Gastroesophageal sphincter (tissue), 3 donors: ENCODE data around the gene S100A9.

Experiments used
- CTCF ChIP-seq, 4 experiments: fragments of 200-600 bp in 2 of 4; fragments of 450-650 bp in 2 of 4; sonication (generic) in 1 of 4; IDR thresholded peaks; one replicate each; pipeline ENCODE4 v1.5.1; 2017 to 2019; ENCODE audit warnings: antibody characterized with exemption in 4 of 4, mild to moderate bottlenecking in 2 of 4, moderate library complexity in 2 of 4
- POLR2A ChIP-seq, 2 donors: fragments of 450-650 bp; IDR thresholded peaks; one replicate each; pipeline ENCODE4 v1.6.1; 2017; ENCODE audit warnings: antibody characterized with exemption in 2 of 2, mild to moderate bottlenecking in 2 of 2, moderate library complexity in 1 of 2
- POLR2AphosphoS5 ChIP-seq: sonication (generic); formaldehyde crosslinking; IDR thresholded peaks from one replicate; pipeline ENCODE4 v1.6.1; 2017; ENCODE audit warnings: antibody characterized with exemption

- no peak for TF ChIP-seq CTCF (IDR thresholded peaks at IDR 0.05)
- no peak for TF ChIP-seq POLR2A (IDR thresholded peaks at IDR 0.05)
- no peak for TF ChIP-seq POLR2AphosphoS5
These were observed 19.4 kb upstream of the S100A9 start for GRCh38 chr1:153337980-153338853.
